WTC11 (cell line): ENCODE measurements around the gene NECTIN3. TPM values are rescaled to one million over a fixed set of nuclear protein-coding genes. Genes with fewer than 3 reads are reported as not detected.

Experiments
- ATAC-seq: fragments of 200-7000 bp; cut with Tn5 transposase; 2 replicates; pipeline ENCODE4 v1.10.0; 2021; ENCODE audit warnings: mild to moderate bottlenecking, moderate library complexity
- CTCF ChIA-PET: fragments of 300-600 bp; sonication (Branson Sonifier 250); formaldehyde crosslinking; loops from one replicate; lab custom pipeline; 2021; ENCODE audit warnings: antibody characterized with exemption; lab: Charles Lee
- POLR2A ChIA-PET: fragments of 350-600 bp; sonication (Branson Sonifier 250); formaldehyde crosslinking; loops from one replicate; lab custom pipeline; 2021; ENCODE audit warnings: antibody characterized with exemption; lab: Charles Lee
- DNase-seq: peaks from one replicate; pipeline ENCODE4 v3.0.0; 2021; ENCODE audit warnings: low spot score
- H3K27ac Mint-ChIP-seq: 2 replicates; pipeline ENCODE4 v1.8.0; 2021; ENCODE audit warnings: mixed read lengths
- H3K27me3 Mint-ChIP-seq: 2 replicates; pipeline ENCODE4 v1.8.0; 2021; ENCODE audit warnings: low read depth, mild to moderate bottlenecking, moderate library complexity, mixed read lengths
- H3K36me3 Mint-ChIP-seq: 2 replicates; pipeline ENCODE4 v1.8.0; 2021; ENCODE audit warnings: mixed read lengths
- H3K4me1 Mint-ChIP-seq: 2 replicates; pipeline ENCODE4 v1.8.0; 2022; ENCODE audit warnings: mixed read lengths
- H3K4me3 Mint-ChIP-seq: 2 replicates; pipeline ENCODE4 v1.8.0; 2021; ENCODE audit warnings: mild to moderate bottlenecking, moderate library complexity, mixed read lengths
- H3K9me3 Mint-ChIP-seq: 2 replicates; pipeline ENCODE4 v1.8.0; 2021; ENCODE audit warnings: mixed read lengths
- AR ChIP-seq: fragments of 250-450 bp; sonication (Bioruptor Pico); IDR thresholded peaks from 2 replicates; pipeline ENCODE4 v1.9.0; 2021; ENCODE audit warnings: mild to moderate bottlenecking
- ATF1 ChIP-seq: sonication (generic); formaldehyde crosslinking; IDR thresholded peaks from 2 replicates; pipeline ENCODE4 v1.8.1; 2023; ENCODE audit warnings: mild to moderate bottlenecking, moderate library complexity, missing genetic modification reagents
- ATF2 ChIP-seq: sonication (generic); formaldehyde crosslinking; IDR thresholded peaks from 2 replicates; pipeline ENCODE4 v1.8.1; 2022; ENCODE audit warnings: low read depth, missing genetic modification reagents, borderline replicate concordance
- GABPB1 ChIP-seq: sonication (generic); formaldehyde crosslinking; IDR thresholded peaks from 2 replicates; pipeline ENCODE4 v1.8.1; 2023; ENCODE audit warnings: mild to moderate bottlenecking, missing genetic modification reagents
- IRF2 ChIP-seq: sonication (generic); formaldehyde crosslinking; IDR thresholded peaks from 2 replicates; pipeline ENCODE4 v1.8.0; 2022; ENCODE audit warnings: low read depth, missing genetic modification reagents, borderline replicate concordance
- MXD4 ChIP-seq: fragments of 250-450 bp; sonication (Bioruptor Pico); IDR thresholded peaks from 2 replicates; pipeline ENCODE4 v1.8.0; 2021; ENCODE audit warnings: mild to moderate bottlenecking, moderate library complexity, borderline replicate concordance
- NFE2L1 ChIP-seq: sonication (generic); formaldehyde crosslinking; IDR thresholded peaks from 2 replicates; pipeline ENCODE4 v1.8.1; 2023; ENCODE audit warnings: missing genetic modification reagents
- PRRX2 ChIP-seq: fragments of 250-450 bp; sonication (Bioruptor Pico); IDR thresholded peaks from 2 replicates; pipeline ENCODE4 v1.8.0; 2021; ENCODE audit warnings: mild to moderate bottlenecking
- TEAD1 ChIP-seq: sonication (generic); formaldehyde crosslinking; IDR thresholded peaks from 2 replicates; pipeline ENCODE4 v1.8.0; 2022; ENCODE audit warnings: mild to moderate bottlenecking, missing genetic modification reagents
- ZNF219 ChIP-seq: sonication (generic); formaldehyde crosslinking; IDR thresholded peaks from 2 replicates; pipeline ENCODE4 v1.8.0; 2023; ENCODE audit warnings: missing genetic modification reagents, mild to moderate bottlenecking, borderline replicate concordance
- ZNF416 ChIP-seq: fragments of 250-450 bp; sonication (Bioruptor Pico); IDR thresholded peaks from 2 replicates; pipeline ENCODE4 v1.9.0; 2021; ENCODE audit warnings: mild to moderate bottlenecking, inconsistent platforms
- ZNF425 ChIP-seq: fragments of 250-450 bp; sonication (Bioruptor Pico); conservative IDR thresholded peaks from 2 replicates; pipeline ENCODE4 v1.9.0; 2021; ENCODE audit warnings: mild to moderate bottlenecking
- total RNA-seq: library from RNA; stranded (reverse); gene quantifications from 3 replicates; pipeline ENCODE4 v1.2.3, GENCODE V29; 2021
- TF ChIP-seq, protein P1 (sequence below): fragments of 250-450 bp; sonication (Bioruptor Pico); IDR thresholded peaks from 2 replicates; pipeline ENCODE4 v1.9.0; 2021; ENCODE audit warnings: mild to moderate bottlenecking, borderline replicate concordance
- TF ChIP-seq, protein P2 (sequence below): sonication (generic); formaldehyde crosslinking; conservative IDR thresholded peaks from 2 replicates; pipeline ENCODE4 v1.8.1; 2023; ENCODE audit warnings: mild to moderate bottlenecking, low read depth, missing genetic modification reagents, moderate library complexity
- TF ChIP-seq, protein P3 (sequence below): sonication (generic); formaldehyde crosslinking; IDR thresholded peaks from 2 replicates; pipeline ENCODE4 v1.8.1; 2022; ENCODE audit warnings: mild to moderate bottlenecking, missing genetic modification reagents, moderate library complexity, borderline replicate concordance
- TF ChIP-seq, protein P4 (sequence below): sonication (generic); formaldehyde crosslinking; IDR thresholded peaks from 2 replicates; pipeline ENCODE4 v1.8.0; 2023; ENCODE audit warnings: mild to moderate bottlenecking, missing genetic modification reagents

Gene NECTIN3
- total RNA-seq, 1 experiment from 2014 or later: 24.8 TPM

GRCh38 chr3:111236836-111237713 is 165.5 kb downstream of the NECTIN3 start:
- Mint-ChIP-seq H3K4me3 (no peak overlapping the region), H3K4me1 (no peaks in the 10 kb centered on the region), H3K27ac (no peak overlapping the region), H3K27me3 (no peaks in the 10 kb centered on the region), H3K36me3 (no peaks in the 10 kb centered on the region; the same call in 1 of the 2 replicates), H3K9me3 (peaks cover 30% of the 10 kb centered on the region)
- POLR2A ChIA-PET: no interaction called here
- DNase-seq (no peak), ATAC-seq (no peak)
- CTCF ChIA-PET: no interaction called here
- TF ChIP-seq, protein P1, sequence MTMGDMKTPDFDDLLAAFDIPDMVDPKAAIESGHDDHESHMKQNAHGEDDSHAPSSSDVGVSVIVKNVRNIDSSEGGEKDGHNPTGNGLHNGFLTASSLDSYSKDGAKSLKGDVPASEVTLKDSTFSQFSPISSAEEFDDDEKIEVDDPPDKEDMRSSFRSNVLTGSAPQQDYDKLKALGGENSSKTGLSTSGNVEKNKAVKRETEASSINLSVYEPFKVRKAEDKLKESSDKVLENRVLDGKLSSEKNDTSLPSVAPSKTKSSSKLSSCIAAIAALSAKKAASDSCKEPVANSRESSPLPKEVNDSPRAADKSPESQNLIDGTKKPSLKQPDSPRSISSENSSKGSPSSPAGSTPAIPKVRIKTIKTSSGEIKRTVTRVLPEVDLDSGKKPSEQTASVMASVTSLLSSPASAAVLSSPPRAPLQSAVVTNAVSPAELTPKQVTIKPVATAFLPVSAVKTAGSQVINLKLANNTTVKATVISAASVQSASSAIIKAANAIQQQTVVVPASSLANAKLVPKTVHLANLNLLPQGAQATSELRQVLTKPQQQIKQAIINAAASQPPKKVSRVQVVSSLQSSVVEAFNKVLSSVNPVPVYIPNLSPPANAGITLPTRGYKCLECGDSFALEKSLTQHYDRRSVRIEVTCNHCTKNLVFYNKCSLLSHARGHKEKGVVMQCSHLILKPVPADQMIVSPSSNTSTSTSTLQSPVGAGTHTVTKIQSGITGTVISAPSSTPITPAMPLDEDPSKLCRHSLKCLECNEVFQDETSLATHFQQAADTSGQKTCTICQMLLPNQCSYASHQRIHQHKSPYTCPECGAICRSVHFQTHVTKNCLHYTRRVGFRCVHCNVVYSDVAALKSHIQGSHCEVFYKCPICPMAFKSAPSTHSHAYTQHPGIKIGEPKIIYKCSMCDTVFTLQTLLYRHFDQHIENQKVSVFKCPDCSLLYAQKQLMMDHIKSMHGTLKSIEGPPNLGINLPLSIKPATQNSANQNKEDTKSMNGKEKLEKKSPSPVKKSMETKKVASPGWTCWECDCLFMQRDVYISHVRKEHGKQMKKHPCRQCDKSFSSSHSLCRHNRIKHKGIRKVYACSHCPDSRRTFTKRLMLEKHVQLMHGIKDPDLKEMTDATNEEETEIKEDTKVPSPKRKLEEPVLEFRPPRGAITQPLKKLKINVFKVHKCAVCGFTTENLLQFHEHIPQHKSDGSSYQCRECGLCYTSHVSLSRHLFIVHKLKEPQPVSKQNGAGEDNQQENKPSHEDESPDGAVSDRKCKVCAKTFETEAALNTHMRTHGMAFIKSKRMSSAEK (CRISPR knock-in tag): no peak
- TF ChIP-seq ZNF425 (no peak), AR (no peak), IRF2 (CRISPR knock-in tag) (no peak), ZNF219 (no peak), MXD4 (CRISPR knock-in tag) (no peak), GABPB1 (no peak), ATF1 (no peak), TEAD1 (CRISPR knock-in tag) (no peak), NFE2L1 (no peak), PRRX2 (no peak), ZNF416 (CRISPR knock-in tag) (no peak), ATF2 (CRISPR knock-in tag) (no peak)
- TF ChIP-seq, protein P2, sequence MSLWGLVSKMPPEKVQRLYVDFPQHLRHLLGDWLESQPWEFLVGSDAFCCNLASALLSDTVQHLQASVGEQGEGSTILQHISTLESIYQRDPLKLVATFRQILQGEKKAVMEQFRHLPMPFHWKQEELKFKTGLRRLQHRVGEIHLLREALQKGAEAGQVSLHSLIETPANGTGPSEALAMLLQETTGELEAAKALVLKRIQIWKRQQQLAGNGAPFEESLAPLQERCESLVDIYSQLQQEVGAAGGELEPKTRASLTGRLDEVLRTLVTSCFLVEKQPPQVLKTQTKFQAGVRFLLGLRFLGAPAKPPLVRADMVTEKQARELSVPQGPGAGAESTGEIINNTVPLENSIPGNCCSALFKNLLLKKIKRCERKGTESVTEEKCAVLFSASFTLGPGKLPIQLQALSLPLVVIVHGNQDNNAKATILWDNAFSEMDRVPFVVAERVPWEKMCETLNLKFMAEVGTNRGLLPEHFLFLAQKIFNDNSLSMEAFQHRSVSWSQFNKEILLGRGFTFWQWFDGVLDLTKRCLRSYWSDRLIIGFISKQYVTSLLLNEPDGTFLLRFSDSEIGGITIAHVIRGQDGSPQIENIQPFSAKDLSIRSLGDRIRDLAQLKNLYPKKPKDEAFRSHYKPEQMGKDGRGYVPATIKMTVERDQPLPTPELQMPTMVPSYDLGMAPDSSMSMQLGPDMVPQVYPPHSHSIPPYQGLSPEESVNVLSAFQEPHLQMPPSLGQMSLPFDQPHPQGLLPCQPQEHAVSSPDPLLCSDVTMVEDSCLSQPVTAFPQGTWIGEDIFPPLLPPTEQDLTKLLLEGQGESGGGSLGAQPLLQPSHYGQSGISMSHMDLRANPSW (CRISPR knock-in tag): no peak
- TF ChIP-seq, protein P3, sequence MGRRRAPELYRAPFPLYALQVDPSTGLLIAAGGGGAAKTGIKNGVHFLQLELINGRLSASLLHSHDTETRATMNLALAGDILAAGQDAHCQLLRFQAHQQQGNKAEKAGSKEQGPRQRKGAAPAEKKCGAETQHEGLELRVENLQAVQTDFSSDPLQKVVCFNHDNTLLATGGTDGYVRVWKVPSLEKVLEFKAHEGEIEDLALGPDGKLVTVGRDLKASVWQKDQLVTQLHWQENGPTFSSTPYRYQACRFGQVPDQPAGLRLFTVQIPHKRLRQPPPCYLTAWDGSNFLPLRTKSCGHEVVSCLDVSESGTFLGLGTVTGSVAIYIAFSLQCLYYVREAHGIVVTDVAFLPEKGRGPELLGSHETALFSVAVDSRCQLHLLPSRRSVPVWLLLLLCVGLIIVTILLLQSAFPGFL: no peak
- TF ChIP-seq, protein P4, sequence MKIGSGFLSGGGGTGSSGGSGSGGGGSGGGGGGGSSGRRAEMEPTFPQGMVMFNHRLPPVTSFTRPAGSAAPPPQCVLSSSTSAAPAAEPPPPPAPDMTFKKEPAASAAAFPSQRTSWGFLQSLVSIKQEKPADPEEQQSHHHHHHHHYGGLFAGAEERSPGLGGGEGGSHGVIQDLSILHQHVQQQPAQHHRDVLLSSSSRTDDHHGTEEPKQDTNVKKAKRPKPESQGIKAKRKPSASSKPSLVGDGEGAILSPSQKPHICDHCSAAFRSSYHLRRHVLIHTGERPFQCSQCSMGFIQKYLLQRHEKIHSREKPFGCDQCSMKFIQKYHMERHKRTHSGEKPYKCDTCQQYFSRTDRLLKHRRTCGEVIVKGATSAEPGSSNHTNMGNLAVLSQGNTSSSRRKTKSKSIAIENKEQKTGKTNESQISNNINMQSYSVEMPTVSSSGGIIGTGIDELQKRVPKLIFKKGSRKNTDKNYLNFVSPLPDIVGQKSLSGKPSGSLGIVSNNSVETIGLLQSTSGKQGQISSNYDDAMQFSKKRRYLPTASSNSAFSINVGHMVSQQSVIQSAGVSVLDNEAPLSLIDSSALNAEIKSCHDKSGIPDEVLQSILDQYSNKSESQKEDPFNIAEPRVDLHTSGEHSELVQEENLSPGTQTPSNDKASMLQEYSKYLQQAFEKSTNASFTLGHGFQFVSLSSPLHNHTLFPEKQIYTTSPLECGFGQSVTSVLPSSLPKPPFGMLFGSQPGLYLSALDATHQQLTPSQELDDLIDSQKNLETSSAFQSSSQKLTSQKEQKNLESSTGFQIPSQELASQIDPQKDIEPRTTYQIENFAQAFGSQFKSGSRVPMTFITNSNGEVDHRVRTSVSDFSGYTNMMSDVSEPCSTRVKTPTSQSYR: no peak
